ENCODE measurements around the gene TACR1. TPM values are rescaled to one million over a fixed set of nuclear protein-coding genes. Genes with fewer than 3 reads are reported as not detected.

Gene TACR1
- total RNA-seq, 1 experiment from 2014 or later: not detected

GRCh38 chr2:75035444-75036353, 163.6 kb downstream of the TACR1 start:
- H3K79me2 ChIP-seq (ENCODE audit: insufficient read depth, low read length): no peaks in the 10 kb centered on the region
- H3K27ac ChIP-seq (ENCODE audit: low read depth, low read length): no peak overlapping the region
- H4K20me1 ChIP-seq (ENCODE audit: insufficient read depth): no peaks in the 10 kb centered on the region
- no peak overlapping the region for H3K4me2 ChIP-seq (ENCODE audit: low read length)
- no peaks in the 10 kb centered on the region for H3K4me1 ChIP-seq (ENCODE audit: control insufficient read depth in 1 of 2, insufficient read depth in 2 of 2, low read length in 2 of 2)
- no peak overlapping the region for H3K4me3 ChIP-seq (replicated peaks in 1 of 2; ENCODE audit: low read depth in 1 of 2, low read length in 2 of 2)
- peaks cover 3% of the 10 kb centered on the region for H3K27me3 ChIP-seq (ENCODE audit: insufficient read depth, low read length)
- H3K9ac ChIP-seq (ENCODE audit: low read length): no peak overlapping the region
- no peak for DNase-seq (ENCODE audit: low read depth, low spot score)
- RAD21 ChIA-PET (ENCODE audit: low non-redundant PET in 1 of 2, low total read pairs in 2 of 2, uncharacterized antibody in 2 of 2, unreplicated experiment in 2 of 2): no interaction called here
- POLR2A ChIA-PET: no interaction called here
- no peak for ATAC-seq
- H3K9me2 ChIP-seq (ENCODE audit: insufficient read depth): no peaks in the 10 kb centered on the region; the same call in 1 of the 2 replicates
- H3K36me3 ChIP-seq (ENCODE audit: control insufficient read depth in 1 of 2, insufficient read depth in 2 of 2, low read length in 2 of 2): no peaks in the 10 kb centered on the region
- CTCF ChIA-PET: no interaction called here
- TF ChIP-seq ZNF274 (IDR thresholded peaks at IDR 0.05; ENCODE audit: low read depth, low read length): no peak
- TF ChIP-seq EZH2phosphoT487 (IDR thresholded peaks at IDR 0.05; ENCODE audit: borderline replicate concordance): no peak
- TF ChIP-seq POLR2A (IDR thresholded peaks at IDR 0.05; ENCODE audit: borderline replicate concordance, extremely low read depth, insufficient read depth, insufficient read length): no peak
- no peak overlapping the region for H2AFZ ChIP-seq (ENCODE audit: low read depth, low read length, poor library complexity, severe bottlenecking)
- no peaks in the 10 kb centered on the region for H3K9me3 ChIP-seq (ENCODE audit: control insufficient read depth in 1 of 2, insufficient read depth in 1 of 2, low read depth in 1 of 2, low read length in 2 of 2)
- intact Hi-C loops (cut with micrococcal nuclease): no loop called here
- no TSS peak for BruUV-seq (replicated peaks)

GRCh38 chr2:75033516-75033915, 165.8 kb downstream of the TACR1 start:
- BruUV-seq (replicated peaks): no TSS peak
- Histone ChIP-seq H3K79me2 (ENCODE audit: insufficient read depth, low read length) (no peaks in the 10 kb centered on the region), H3K27ac (ENCODE audit: low read depth, low read length) (no peak overlapping the region), H4K20me1 (ENCODE audit: insufficient read depth) (no peaks in the 10 kb centered on the region), H3K27me3 (ENCODE audit: insufficient read depth, low read length) (no peaks in the 10 kb centered on the region; the same call in 1 of the 2 replicates), H3K9me2 (ENCODE audit: insufficient read depth) (no peaks in the 10 kb centered on the region; the same call in 1 of the 2 replicates), H2AFZ (ENCODE audit: low read depth, low read length, poor library complexity, severe bottlenecking) (no peak overlapping the region), H3K4me1 (ENCODE audit: control insufficient read depth in 1 of 2, insufficient read depth in 2 of 2, low read length in 2 of 2) (no peaks in the 10 kb centered on the region), H3K9ac (ENCODE audit: low read length) (no peak overlapping the region), H3K4me2 (ENCODE audit: low read length) (no peak overlapping the region), H3K4me3 (replicated peaks in 1 of 2; ENCODE audit: low read depth in 1 of 2, low read length in 2 of 2) (no peak overlapping the region), H3K9me3 (ENCODE audit: control insufficient read depth in 1 of 2, insufficient read depth in 1 of 2, low read depth in 1 of 2, low read length in 2 of 2) (no peaks in the 10 kb centered on the region), H3K36me3 (ENCODE audit: control insufficient read depth in 1 of 2, insufficient read depth in 2 of 2, low read length in 2 of 2) (no peaks in the 10 kb centered on the region)
- ChIA-PET RAD21 (ENCODE audit: low non-redundant PET in 1 of 2, low total read pairs in 2 of 2, uncharacterized antibody in 2 of 2, unreplicated experiment in 2 of 2) (no interaction called here), CTCF (no interaction called here), POLR2A (no interaction called here)
- no peak for DNase-seq (ENCODE audit: low read depth, low spot score)
- intact Hi-C loops (cut with micrococcal nuclease): no loop called here
- ATAC-seq: no peak
- no peak for TF ChIP-seq RAD21 (IDR thresholded peaks at IDR 0.05; ENCODE audit: low read depth)
- TF ChIP-seq, protein P1, sequence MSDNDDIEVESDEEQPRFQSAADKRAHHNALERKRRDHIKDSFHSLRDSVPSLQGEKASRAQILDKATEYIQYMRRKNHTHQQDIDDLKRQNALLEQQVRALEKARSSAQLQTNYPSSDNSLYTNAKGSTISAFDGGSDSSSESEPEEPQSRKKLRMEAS (IDR thresholded peaks at IDR 0.05): no peak
- TF ChIP-seq POLR2A (IDR thresholded peaks at IDR 0.05; ENCODE audit: borderline replicate concordance, extremely low read depth, insufficient read depth, insufficient read length): no peak
- no peak for TF ChIP-seq CEBPB (IDR thresholded peaks at IDR 0.05; ENCODE audit: low read depth)
- no peak for TF ChIP-seq SIN3A (IDR thresholded peaks at IDR 0.05; ENCODE audit: low read depth)
- TF ChIP-seq CBX3 (IDR thresholded peaks at IDR 0.05; ENCODE audit: low read depth): no peak
- no peak for TF ChIP-seq SRF (IDR thresholded peaks at IDR 0.05; ENCODE audit: low read depth)
- no peak for TF ChIP-seq ELF1 (IDR thresholded peaks at IDR 0.05; ENCODE audit: borderline replicate concordance, low read depth)
- TF ChIP-seq JUND (IDR thresholded peaks at IDR 0.05): no peak
- no peak for TF ChIP-seq EZH2 (IDR thresholded peaks at IDR 0.05)
- TF ChIP-seq ZNF274 (IDR thresholded peaks at IDR 0.05; ENCODE audit: low read depth, low read length): no peak
- TF ChIP-seq EZH2phosphoT487 (IDR thresholded peaks at IDR 0.05; ENCODE audit: borderline replicate concordance): no peak
- TF ChIP-seq TCF7L2 (IDR thresholded peaks at IDR 0.05; ENCODE audit: borderline replicate concordance, extremely low read depth, insufficient read depth, insufficient read length): no peak

Data from HCT116 (cell line).